HG03095 (cell line): ENCODE results near the gene CHMP1B.

ENCODE experiments used
- ATAC-seq: cut with Tn5 transposase; IDR thresholded peaks from one replicate; pipeline ENCODE4 v1.9.1; 2021; ENCODE audit warnings: moderate library complexity; ENCODE audit not compliant: unreplicated experiment

Gene CHMP1B

DNA sequence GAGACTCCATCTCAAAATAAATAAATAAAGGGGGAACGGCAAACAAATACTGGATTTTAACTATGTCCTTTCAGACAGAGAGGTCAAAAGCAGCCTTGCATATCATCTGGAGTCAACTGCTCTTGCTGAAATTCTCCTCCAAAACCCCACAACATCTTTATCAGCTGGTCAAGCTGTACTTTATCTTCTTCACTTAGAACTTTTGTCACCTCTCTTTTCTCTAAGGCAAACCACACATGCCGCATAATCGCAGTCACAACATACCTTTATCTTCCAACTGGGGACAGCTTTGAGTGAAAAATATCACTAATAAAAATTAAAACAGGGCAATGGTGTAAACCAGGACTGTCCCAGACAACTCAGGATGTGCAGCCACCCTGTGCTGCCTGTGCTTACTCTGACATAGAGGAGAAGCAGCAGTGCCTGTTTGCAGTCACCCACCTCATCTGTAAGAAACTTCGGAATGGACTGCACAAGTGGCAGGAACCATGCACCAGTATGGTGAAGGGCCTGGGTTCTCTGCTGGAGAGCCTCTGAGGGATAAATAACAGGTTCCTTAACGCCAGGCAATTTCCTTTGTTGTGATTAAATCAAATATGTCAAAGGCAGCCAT lies 50.7 kb downstream of the CHMP1B start:
- ATAC-seq: no peak

DNA sequence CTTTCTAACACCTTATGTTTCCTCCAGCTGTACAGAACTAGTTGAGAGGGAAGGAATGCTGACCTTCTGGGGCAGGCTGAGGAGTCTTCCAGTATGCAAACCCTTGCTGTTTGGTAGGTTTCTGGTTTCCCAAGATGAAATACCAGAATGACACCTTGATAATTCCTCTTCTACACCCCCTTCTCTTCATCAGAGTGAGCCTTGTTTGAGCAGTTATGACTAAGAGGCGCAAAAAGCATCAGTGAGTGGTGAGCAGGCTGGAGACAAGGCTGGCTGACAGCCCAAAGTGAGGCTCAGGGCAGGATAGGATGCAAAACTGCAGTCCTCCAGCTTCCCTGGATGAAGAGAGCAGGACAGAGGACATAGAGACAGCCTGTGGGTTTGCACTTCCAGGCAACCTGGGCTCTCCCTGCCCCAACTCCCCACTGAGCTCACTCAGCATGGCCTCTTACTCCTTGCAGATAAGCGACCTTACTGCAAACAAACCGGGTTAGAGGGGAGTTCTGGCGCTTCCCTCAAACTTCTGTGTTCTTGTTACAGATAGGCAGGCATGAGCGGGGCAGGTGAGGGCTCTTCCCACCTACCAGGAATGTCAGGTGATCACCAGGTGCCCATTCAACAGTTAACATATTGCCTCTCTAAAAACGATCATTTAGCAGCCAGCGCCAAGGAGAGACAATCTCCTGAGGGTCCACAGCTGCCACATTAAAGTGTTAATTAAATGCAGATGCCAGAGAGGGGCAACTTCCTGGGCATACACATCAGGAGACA lies 51.5 kb downstream of the CHMP1B start:
- ATAC-seq: no peak
